Purkinje cell (primary cell): Measurements from ENCODE around the gene DENND4B. TPM values are rescaled to one million over a fixed set of nuclear protein-coding genes. Genes with fewer than 3 reads are reported as not detected.

ENCODE experiments used
- polyA plus RNA-seq: library from polyadenylated mRNA; unstranded; fragments of >200 nt; fragmentation: Nextera tagmentation; gene quantifications from 2 replicates; pipeline ENCODE4 v1.2.1, GENCODE V29; 2014

Gene DENND4B, protein sequence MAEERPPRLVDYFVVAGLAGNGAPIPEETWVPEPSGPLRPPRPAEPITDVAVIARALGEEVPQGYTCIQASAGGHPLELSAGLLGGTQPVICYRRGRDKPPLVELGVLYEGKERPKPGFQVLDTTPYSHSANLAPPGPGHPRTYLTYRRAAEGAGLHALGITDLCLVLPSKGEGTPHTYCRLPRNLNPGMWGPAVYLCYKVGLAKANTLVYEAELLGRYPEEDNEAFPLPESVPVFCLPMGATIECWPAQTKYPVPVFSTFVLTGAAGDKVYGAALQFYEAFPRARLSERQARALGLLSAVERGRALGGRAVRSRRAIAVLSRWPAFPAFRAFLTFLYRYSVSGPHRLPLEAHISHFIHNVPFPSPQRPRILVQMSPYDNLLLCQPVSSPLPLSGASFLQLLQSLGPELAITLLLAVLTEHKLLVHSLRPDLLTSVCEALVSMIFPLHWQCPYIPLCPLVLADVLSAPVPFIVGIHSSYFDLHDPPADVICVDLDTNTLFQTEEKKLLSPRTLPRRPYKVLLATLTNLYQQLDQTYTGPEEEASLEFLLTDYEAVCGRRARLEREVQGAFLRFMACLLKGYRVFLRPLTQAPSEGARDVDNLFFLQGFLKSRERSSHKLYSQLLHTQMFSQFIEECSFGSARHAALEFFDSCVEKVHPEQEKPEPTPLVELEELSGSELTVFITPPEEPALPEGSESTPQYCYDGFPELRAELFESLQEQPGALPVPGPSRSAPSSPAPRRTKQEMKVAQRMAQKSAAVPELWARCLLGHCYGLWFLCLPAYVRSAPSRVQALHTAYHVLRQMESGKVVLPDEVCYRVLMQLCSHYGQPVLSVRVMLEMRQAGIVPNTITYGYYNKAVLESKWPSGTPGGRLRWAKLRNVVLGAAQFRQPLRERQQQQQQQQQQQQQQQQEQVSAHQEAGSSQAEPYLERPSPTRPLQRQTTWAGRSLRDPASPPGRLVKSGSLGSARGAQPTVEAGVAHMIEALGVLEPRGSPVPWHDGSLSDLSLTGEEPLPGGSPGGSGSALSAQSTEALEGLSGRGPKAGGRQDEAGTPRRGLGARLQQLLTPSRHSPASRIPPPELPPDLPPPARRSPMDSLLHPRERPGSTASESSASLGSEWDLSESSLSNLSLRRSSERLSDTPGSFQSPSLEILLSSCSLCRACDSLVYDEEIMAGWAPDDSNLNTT (N-terminal part only)
- 4.2 and 4.7 TPM in 2 replicates for polyA plus RNA-seq

GRCh38 chr1:153946622-153947241 lies at the start of gene DENND4B:
TSS of gene DENND4B (minus strand) at chr1:153946718. CDS start at chr1:153944374, 2,344 bp downstream.

DNA sequence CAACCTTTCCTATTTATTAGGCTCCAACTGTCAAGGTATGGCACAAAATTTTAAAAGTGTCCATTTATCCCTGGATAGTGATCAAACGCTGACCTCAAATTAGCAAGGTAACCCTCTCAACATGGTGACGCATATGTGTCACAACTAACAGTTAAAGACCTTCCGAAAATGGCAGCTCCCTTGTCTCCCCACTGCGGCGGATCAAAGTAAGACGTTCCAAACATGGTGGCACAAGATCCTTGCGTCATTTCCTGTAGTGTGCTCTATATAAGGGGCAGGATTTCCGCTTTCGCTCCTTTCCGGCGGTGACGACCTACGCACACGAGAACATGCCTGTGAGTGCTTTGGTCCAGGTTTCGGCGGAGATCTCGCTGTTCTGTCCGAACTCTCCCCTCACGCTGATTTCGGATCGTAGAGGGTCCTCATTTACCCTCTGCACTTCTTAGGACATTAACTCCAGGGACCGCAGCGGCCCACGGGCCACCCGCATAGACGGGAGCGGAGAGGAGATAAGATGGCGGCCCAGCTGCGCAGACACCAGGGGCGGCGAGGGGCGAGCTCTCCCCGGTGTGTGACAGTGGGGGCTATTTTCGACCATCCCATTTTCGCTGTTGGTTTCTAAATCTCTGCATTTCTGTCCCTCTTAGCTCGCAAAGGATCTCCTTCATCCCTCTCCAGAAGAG lies 44.1 kb upstream of the DENND4B start, which contains the start of gene RPS27:
TSS of gene RPS27 (plus strand) at position 295 of the 683 bp plus-strand sequence. CDS start at position 330, 35 bp downstream.

DNA sequence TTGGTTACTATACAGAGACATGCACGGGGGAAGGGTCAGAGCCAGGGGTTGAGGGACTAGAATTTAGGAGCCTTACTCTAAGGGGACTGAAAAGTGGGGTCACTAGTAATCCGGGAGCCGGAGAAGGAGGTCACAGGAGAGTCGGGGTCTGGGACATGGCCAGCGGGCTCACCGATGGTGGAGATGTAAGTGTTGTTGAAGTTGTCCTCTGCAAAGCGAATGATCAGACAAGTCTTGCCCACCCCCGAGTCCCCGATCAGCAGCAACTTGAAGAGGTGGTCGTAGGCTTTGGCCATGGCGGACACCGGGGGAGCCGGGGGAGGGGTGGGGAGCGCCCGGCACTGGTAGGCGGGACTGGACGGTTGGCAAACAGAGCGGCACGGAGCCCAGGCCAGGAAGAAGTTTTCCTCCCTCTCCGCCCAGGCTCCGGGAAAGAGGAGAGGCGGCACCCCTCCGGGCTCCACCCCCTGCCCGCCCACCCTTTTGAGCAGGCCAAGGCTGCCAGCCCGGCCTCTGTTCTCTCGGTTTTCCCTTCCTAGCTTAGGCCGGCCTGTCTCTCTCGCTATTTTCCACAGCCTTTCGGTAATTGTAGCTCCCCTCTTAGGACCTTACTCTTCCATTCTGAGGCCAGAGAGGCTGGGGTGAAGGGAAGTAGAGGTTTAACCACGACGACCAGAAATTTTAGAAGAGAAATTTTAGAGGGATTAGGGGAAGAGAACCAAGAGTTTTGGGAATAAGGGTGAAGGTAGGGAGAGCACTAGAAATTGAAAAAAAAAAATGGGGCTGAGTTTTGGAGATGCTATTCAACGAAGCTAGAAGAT lies 39.6 kb upstream of the DENND4B start, which contains the start of gene RAB13:
TSS of gene RAB13 (minus strand) at position 399 of the 821 bp plus-strand sequence. CDS start at position 296, 103 bp downstream.

GRCh38 chr1:153977250-153978240 lies 31.0 kb upstream of the DENND4B start, which contains the start of gene JTB:
TSS of gene JTB (minus strand) at chr1:153977674. CDS start at chr1:153977252, 422 bp downstream.

DNA sequence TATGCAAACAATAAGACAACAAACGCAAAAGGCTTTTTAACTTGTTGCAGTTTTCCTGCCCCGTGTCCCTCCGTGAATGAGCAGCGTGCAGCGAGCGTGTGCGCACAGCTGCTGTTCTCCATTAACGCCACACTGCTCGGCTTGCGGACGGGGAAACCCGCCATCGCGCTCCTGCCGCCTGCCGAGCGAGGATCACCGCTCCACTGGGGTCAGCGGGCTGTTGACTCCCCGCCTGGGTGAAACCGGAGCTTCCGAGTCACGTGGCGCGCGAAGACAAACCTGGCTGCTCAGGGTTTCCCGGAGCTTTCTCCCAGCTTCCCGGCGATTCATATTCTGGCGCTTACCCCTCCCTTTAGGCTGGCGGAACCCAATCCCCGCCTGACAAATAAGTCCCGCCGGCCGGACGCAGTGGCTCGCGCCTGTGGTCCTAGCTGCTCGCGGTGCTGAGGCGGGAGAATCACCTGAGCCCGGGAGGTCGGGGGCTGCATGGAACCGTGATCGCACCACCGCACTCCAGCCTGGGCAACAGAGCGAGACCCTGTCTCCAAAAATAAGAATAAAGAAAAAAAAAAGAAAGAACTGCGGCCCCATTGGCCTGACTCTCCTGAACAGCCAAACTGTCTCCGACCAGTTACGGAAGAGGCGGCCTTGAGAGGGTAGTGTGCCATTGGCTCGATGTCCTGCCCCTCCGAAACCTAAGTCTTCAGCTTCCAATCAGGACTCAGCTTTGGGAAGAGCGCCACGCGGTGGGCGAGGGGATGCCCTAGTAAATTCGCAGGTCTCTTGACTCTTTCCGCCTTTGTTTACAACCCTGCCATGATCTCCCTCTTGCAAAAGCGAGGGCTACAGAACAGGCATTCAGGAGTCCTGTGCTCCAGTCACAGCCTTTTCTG lies 20.8 kb upstream of the DENND4B start, which contains the start of gene CREB3L4:
TSS of gene CREB3L4 (plus strand) at position 796 of the 893 bp plus-strand sequence. CDS start 624 bp downstream, outside the sequence.

GRCh38 chr1:153963030-153963849 lies 16.7 kb upstream of the DENND4B start, which contains the start of gene SLC39A1:
TSS of gene SLC39A1 (minus strand) at chr1:153963537. CDS start at chr1:153962715, 822 bp downstream.

GRCh38 chr1:153958111-153958960 lies 11.8 kb upstream of the DENND4B start, which contains the start of gene CRTC2:
TSS of gene CRTC2 (minus strand) at chr1:153958612. CDS start at chr1:153958497, 115 bp downstream.

DNA sequence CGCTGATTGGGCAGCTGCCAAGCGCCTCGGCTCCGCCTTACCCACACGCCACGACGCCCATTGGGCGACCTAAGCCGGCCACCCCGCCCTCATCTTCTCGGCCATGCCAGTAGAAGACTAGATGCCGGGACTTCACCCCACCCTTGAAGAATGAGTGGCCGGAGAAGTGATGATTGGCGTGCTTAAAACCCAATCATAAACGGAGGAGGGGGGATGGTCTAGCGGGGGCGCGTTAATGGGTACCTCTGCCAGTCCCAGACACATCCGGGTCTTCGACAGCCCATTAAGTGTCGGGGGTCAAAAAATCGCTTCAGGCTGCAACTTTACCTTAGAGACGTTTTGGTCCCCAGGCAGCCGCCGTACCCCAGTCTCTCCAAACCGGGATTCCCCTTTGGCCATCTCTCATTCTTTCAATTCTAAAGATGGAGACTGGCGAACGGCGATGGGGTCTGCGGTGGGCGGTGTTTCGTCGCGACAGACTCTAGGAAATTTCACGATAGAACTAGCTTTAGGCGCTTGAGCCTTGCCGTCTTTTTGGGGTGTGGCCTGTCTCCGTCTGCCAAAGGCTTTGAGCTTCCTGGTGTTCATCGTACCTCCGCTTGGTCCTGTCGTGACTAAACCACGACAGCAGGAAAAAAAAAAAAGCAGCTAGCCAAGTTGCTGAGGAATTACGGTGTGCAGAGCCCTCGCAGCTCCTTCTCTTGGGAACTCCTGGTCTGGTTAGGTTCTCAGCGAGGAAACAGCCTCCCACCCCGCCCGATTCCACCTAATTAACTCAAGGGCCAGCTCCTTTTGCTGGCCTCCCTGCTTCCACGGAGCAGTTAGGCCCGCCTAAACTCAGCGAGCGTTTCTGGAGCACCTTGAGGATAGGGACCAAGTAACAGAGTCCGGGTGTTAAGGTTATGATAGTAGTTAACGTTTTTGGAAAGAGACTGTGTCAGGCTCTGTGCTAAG lies 23.3 kb downstream of the DENND4B start, which contains the start of gene GATAD2B:
TSS of gene GATAD2B (minus strand) at position 1 of the 954 bp plus-strand sequence. CDS start 94,625 bp downstream, outside the sequence.

Other genes starting within 250 kb of the DENND4B start
- gene INTS3, start 218.7 kb downstream of the DENND4B start, polyA plus RNA-seq: 12.1 and 16.4 TPM in 2 replicates
- 1.2 and 5.0 TPM in 2 replicates for gene SLC27A3, start 171.3 kb downstream of the DENND4B start, polyA plus RNA-seq
- gene GATAD2B, start 23.7 kb downstream of the DENND4B start, polyA plus RNA-seq: 6.8 and 10.9 TPM in 2 replicates
- gene CRTC2, start 11.9 kb upstream of the DENND4B start, polyA plus RNA-seq: 1.9 and 2.2 TPM in 2 replicates
- gene SLC39A1, start 16.8 kb upstream of the DENND4B start, polyA plus RNA-seq: 4.4 and 10.6 TPM in 2 replicates
- gene CREB3L4, start 21.2 kb upstream of the DENND4B start, polyA plus RNA-seq: 0.57 and 1.4 TPM in 2 replicates
- 80.0 and 112 TPM in 2 replicates for gene JTB, start 31.0 kb upstream of the DENND4B start, polyA plus RNA-seq
- gene RAB13, start 39.6 kb upstream of the DENND4B start, polyA plus RNA-seq: 2.4 and 2.9 TPM in 2 replicates
- gene RPS27, start 44.0 kb upstream of the DENND4B start, polyA plus RNA-seq: 1,044 and 1,179 TPM in 2 replicates
- gene NUP210L, start 208.4 kb upstream of the DENND4B start, polyA plus RNA-seq: 0.11 and 0.27 TPM in 2 replicates
- 83.3 and 111 TPM in 2 replicates for gene TPM3, start 245.4 kb upstream of the DENND4B start, polyA plus RNA-seq